ENCODE measurements around the gene FAM110C.

The FAM110C gene

GRCh38 chr2:40465-40864 lies 5.8 kb downstream of the FAM110C start:
- ATAC-seq: no peak
- no peak for TF ChIP-seq ISL1 (CRISPR knock-in tag; IDR thresholded peaks at IDR 0.05)
- no peak for TF ChIP-seq GLIS3 (CRISPR knock-in tag; IDR thresholded peaks at IDR 0.05)
- no peak for TF ChIP-seq POU6F1 (CRISPR knock-in tag; IDR thresholded peaks at IDR 0.05; ENCODE audit: borderline replicate concordance, low read depth)
- no peak for TF ChIP-seq ARNTL (CRISPR knock-in tag; IDR thresholded peaks at IDR 0.05; ENCODE audit: borderline replicate concordance, low read depth)
- no peak for TF ChIP-seq TCF4 (CRISPR knock-in tag; IDR thresholded peaks at IDR 0.05; ENCODE audit: borderline replicate concordance)
- TF ChIP-seq PPARA (CRISPR knock-in tag; IDR thresholded peaks at IDR 0.05; ENCODE audit: borderline replicate concordance): no peak
- TF ChIP-seq SNAI2 (CRISPR knock-in tag; IDR thresholded peaks at IDR 0.05): no peak
- no peak for TF ChIP-seq OSR1 (CRISPR knock-in tag; IDR thresholded peaks at IDR 0.05)
- TF ChIP-seq CSDC2 (CRISPR knock-in tag; IDR thresholded peaks at IDR 0.05): no peak
- no peak for TF ChIP-seq ZFP3 (CRISPR knock-in tag; IDR thresholded peaks at IDR 0.05)
- TF ChIP-seq ZC3H10 (CRISPR knock-in tag; IDR thresholded peaks at IDR 0.05): no peak
- no peak for TF ChIP-seq TSHZ2 (CRISPR knock-in tag; IDR thresholded peaks at IDR 0.05)
- TF ChIP-seq ZNF70 (CRISPR knock-in tag; IDR thresholded peaks at IDR 0.05): no peak
- TF ChIP-seq BACH2 (CRISPR knock-in tag; IDR thresholded peaks at IDR 0.05; ENCODE audit: borderline replicate concordance): no peak

GRCh38 chr2:38155-38554 lies 8.2 kb downstream of the FAM110C start:
- TF ChIP-seq ZFP3 (CRISPR knock-in tag; IDR thresholded peaks at IDR 0.05) (no peak), PPARA (CRISPR knock-in tag; IDR thresholded peaks at IDR 0.05; ENCODE audit: borderline replicate concordance) (no peak), CSDC2 (CRISPR knock-in tag; IDR thresholded peaks at IDR 0.05) (no peak), SNAI2 (CRISPR knock-in tag; IDR thresholded peaks at IDR 0.05) (no peak), BACH2 (CRISPR knock-in tag; IDR thresholded peaks at IDR 0.05; ENCODE audit: borderline replicate concordance) (no peak), ZNF565 (CRISPR knock-in tag; conservative IDR thresholded peaks at IDR 0.05; ENCODE audit: low read depth) (no peak)
- no peak for ATAC-seq

GRCh38 chr2:36318-36717 lies 10.0 kb downstream of the FAM110C start:
- TF ChIP-seq ISL1 (CRISPR knock-in tag; IDR thresholded peaks at IDR 0.05) (no peak), ESRRG (CRISPR knock-in tag; IDR thresholded peaks at IDR 0.05) (no peak)
- TF ChIP-seq, protein P1, sequence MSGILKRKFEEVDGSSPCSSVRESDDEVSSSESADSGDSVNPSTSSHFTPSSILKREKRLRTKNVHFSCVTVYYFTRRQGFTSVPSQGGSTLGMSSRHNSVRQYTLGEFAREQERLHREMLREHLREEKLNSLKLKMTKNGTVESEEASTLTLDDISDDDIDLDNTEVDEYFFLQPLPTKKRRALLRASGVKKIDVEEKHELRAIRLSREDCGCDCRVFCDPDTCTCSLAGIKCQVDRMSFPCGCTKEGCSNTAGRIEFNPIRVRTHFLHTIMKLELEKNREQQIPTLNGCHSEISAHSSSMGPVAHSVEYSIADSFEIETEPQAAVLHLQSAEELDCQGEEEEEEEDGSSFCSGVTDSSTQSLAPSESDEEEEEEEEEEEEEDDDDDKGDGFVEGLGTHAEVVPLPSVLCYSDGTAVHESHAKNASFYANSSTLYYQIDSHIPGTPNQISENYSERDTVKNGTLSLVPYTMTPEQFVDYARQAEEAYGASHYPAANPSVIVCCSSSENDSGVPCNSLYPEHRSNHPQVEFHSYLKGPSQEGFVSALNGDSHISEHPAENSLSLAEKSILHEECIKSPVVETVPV (CRISPR knock-in tag; IDR thresholded peaks at IDR 0.05): no peak
- ATAC-seq: no peak

- TF ChIP-seq, protein P2, sequence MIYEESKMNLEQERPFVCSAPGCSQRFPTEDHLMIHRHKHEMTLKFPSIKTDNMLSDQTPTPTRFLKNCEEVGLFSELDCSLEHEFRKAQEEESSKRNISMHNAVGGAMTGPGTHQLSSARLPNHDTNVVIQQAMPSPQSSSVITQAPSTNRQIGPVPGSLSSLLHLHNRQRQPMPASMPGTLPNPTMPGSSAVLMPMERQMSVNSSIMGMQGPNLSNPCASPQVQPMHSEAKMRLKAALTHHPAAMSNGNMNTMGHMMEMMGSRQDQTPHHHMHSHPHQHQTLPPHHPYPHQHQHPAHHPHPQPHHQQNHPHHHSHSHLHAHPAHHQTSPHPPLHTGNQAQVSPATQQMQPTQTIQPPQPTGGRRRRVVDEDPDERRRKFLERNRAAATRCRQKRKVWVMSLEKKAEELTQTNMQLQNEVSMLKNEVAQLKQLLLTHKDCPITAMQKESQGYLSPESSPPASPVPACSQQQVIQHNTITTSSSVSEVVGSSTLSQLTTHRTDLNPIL (CRISPR knock-in tag; IDR thresholded peaks at IDR 0.05; ENCODE audit: low read depth): no peak
- TF ChIP-seq ZFP30 (CRISPR knock-in tag; IDR thresholded peaks at IDR 0.05) (no peak), ARNTL (CRISPR knock-in tag; IDR thresholded peaks at IDR 0.05; ENCODE audit: borderline replicate concordance, low read depth) (no peak)
- ATAC-seq: no peak
These were observed 10.5 kb downstream of the FAM110C start for GRCh38 chr2:35852-36251.

- no peak for ATAC-seq
- TF ChIP-seq, protein P1 (CRISPR knock-in tag; IDR thresholded peaks at IDR 0.05): no peak
- TF ChIP-seq RARB (CRISPR knock-in tag; IDR thresholded peaks at IDR 0.05) (no peak), ZC3H10 (CRISPR knock-in tag; IDR thresholded peaks at IDR 0.05) (no peak), CSDC2 (CRISPR knock-in tag; IDR thresholded peaks at IDR 0.05) (no peak), TSHZ2 (CRISPR knock-in tag; IDR thresholded peaks at IDR 0.05) (no peak), BACH2 (CRISPR knock-in tag; IDR thresholded peaks at IDR 0.05; ENCODE audit: borderline replicate concordance) (no peak), GLIS3 (CRISPR knock-in tag; IDR thresholded peaks at IDR 0.05) (no peak), TOX (CRISPR knock-in tag; IDR thresholded peaks at IDR 0.05; ENCODE audit: borderline replicate concordance) (no peak), ZNF70 (CRISPR knock-in tag; IDR thresholded peaks at IDR 0.05) (no peak), PPARA (CRISPR knock-in tag; IDR thresholded peaks at IDR 0.05; ENCODE audit: borderline replicate concordance) (no peak), ZNF565 (CRISPR knock-in tag; conservative IDR thresholded peaks at IDR 0.05; ENCODE audit: low read depth) (no peak), ZNF8 (CRISPR knock-in tag; IDR thresholded peaks at IDR 0.05) (no peak), ZFP30 (CRISPR knock-in tag; IDR thresholded peaks at IDR 0.05) (no peak)
These were observed 12.7 kb downstream of the FAM110C start for GRCh38 chr2:33620-34019.

All from SK-N-SH treated with all-trans-retinoic acid at 6 μM for 48 hours (cell line).